Endothelial cell of umbilical vein (primary cell): Measurements from ENCODE around the gene ADCY2. TPM values are rescaled to one million over a fixed set of nuclear protein-coding genes. Genes with fewer than 3 reads are reported as not detected.

Experiments
- BruUV-seq: library from RNA; stranded (reverse); fragments of 400-500 nt; replicated peaks from 2 replicates; lab custom pipeline; 2021; lab: Mats Ljungman, UMichigan
- CTCF ChIA-PET: fragments of 300-600, 350-600 bp; sonication (Branson Sonifier 250); formaldehyde crosslinking; loops from one replicate; lab custom pipeline; 2021; ENCODE audit warnings: antibody characterized with exemption, inconsistent platforms; lab: Charles Lee
- POLR2A ChIA-PET: fragments of 300-600, 350-600 bp; sonication (Branson Sonifier 250); formaldehyde crosslinking; loops from one replicate; lab custom pipeline; 2021; ENCODE audit warnings: antibody characterized with exemption, inconsistent platforms; lab: Charles Lee
- DNase-seq: peaks from one replicate; pipeline ENCODE4 v3.0.0-alpha.2; 2011; ENCODE audit warnings: low read depth, low spot score
- FAIRE-seq: peaks from 2 replicates; lab custom pipeline; 2011; peaks lifted over from hg19 to GRCh38; lab: Jason Lieb, UNC
- H2AFZ ChIP-seq: 2 replicates; pipeline ENCODE4 v1.6.0; 2012; ENCODE audit warnings: low read depth, low read length, control low read depth, inconsistent platforms
- H3K27ac ChIP-seq: 2 replicates; pipeline ENCODE4 v1.5.1; 2011; ENCODE audit warnings: low read depth, mild to moderate bottlenecking, control low read depth, low read length, moderate library complexity; ENCODE audit not compliant: insufficient read depth
- H3K27me3 ChIP-seq, 2 experiments: 2 replicates each; pipeline versions ENCODE4 v1.6.0 to v1.6.1; 2011; ENCODE audit warnings: low read length in 2 of 2, mixed read lengths in 1 of 2; ENCODE audit not compliant: control insufficient read depth in 2 of 2, insufficient read depth in 2 of 2
- H3K36me3 ChIP-seq, 2 experiments: 2 replicates in 1 of 2; 3 replicates in 1 of 2; pipeline ENCODE4 v1.5.1; 2011; ENCODE audit warnings: low read length in 2 of 2, mild to moderate bottlenecking in 1 of 2, moderate library complexity in 1 of 2; ENCODE audit not compliant: control insufficient read depth in 2 of 2, insufficient read depth in 2 of 2; ENCODE audit errors: extremely low read depth in 1 of 2
- H3K4me1 ChIP-seq: 3 replicates; pipeline ENCODE4 v1.5.1; 2011; ENCODE audit warnings: mild to moderate bottlenecking, low read length; ENCODE audit not compliant: control insufficient read depth, insufficient read depth; ENCODE audit errors: extremely low read depth
- H3K4me2 ChIP-seq: 2 replicates; pipeline ENCODE4 v1.6.1; 2011; ENCODE audit warnings: low read length, control low read depth, mixed read lengths; ENCODE audit not compliant: insufficient read depth
- H3K4me3 ChIP-seq, 3 experiments: fragments of 200-600 bp in 1 of 3; sonication (generic), shearing (Covaris generic) in 1 of 3; replicated peaks in 1 of 3; 2 replicates each; pipeline ENCODE4 v1.5.1; 2011 to 2016; ENCODE audit warnings: control low read depth in 3 of 3, low read length in 3 of 3, mild to moderate bottlenecking in 2 of 3, inconsistent platforms in 1 of 3, low read depth in 1 of 3, moderate library complexity in 1 of 3; ENCODE audit not compliant: insufficient read depth in 1 of 3
- H3K79me2 ChIP-seq: 2 replicates; pipeline ENCODE4 v1.6.0; 2012; ENCODE audit warnings: low read length, inconsistent platforms; ENCODE audit not compliant: control insufficient read depth, insufficient read depth
- H3K9ac ChIP-seq: replicated peaks from 2 replicates; pipeline ENCODE3; 2011; ENCODE audit warnings: low read length, control low read depth; ENCODE audit not compliant: insufficient read depth; ENCODE audit errors: extremely low read depth
- H3K9me1 ChIP-seq: replicated peaks from 3 replicates; pipeline ENCODE4 v1.6.0; 2011; ENCODE audit warnings: mild to moderate bottlenecking, low read length; ENCODE audit not compliant: control insufficient read depth, insufficient read depth; ENCODE audit errors: extremely low read depth
- H3K9me3 ChIP-seq: replicated peaks from 2 replicates; pipeline ENCODE4 v1.5.1; 2012; ENCODE audit warnings: low read length, inconsistent platforms; ENCODE audit not compliant: control insufficient read depth, insufficient read depth
- H4K20me1 ChIP-seq: replicated peaks from 2 replicates; pipeline ENCODE3; 2011; ENCODE audit warnings: mild to moderate bottlenecking, low read length; ENCODE audit not compliant: control insufficient read depth, insufficient read depth; ENCODE audit errors: extremely low read depth
- CTCF ChIP-seq, 2 donors: IDR thresholded peaks; 1 replicate in 1 of 2; 2 replicates in 1 of 2; pipeline ENCODE4 v1.5.1; 2011; ENCODE audit warnings: low read length in 2 of 2, mild to moderate bottlenecking in 2 of 2, moderate library complexity in 2 of 2, control low read depth in 1 of 2, inconsistent platforms in 1 of 2, low read depth in 1 of 2; ENCODE audit not compliant: insufficient read depth in 1 of 2; ENCODE audit errors: extremely low read depth in 1 of 2
- EZH2 ChIP-seq: IDR thresholded peaks from 2 replicates; pipeline ENCODE4 v1.6.1; 2012; ENCODE audit warnings: borderline replicate concordance, low read depth, mild to moderate bottlenecking, moderate library complexity, low read length, inconsistent platforms; ENCODE audit not compliant: severe bottlenecking
- FOS ChIP-seq: IDR thresholded peaks from 2 replicates; pipeline ENCODE4 v1.6.1; 2011; ENCODE audit warnings: mild to moderate bottlenecking, low read length, moderate library complexity, borderline replicate concordance; ENCODE audit not compliant: insufficient read depth
- GATA2 ChIP-seq: IDR thresholded peaks from 2 replicates; pipeline ENCODE4 v1.7.0; 2011; ENCODE audit warnings: low read depth, mild to moderate bottlenecking, moderate library complexity, mixed read lengths, low read length; ENCODE audit not compliant: insufficient read length, insufficient read depth
- JUN ChIP-seq: IDR thresholded peaks from 2 replicates; pipeline ENCODE4 v1.6.1; 2011; ENCODE audit warnings: borderline replicate concordance, low read depth; ENCODE audit not compliant: insufficient read length, insufficient read depth
- MAX ChIP-seq: IDR thresholded peaks from 2 replicates; pipeline ENCODE4 v1.6.1; 2011; ENCODE audit not compliant: insufficient read depth, insufficient read length
- MYC ChIP-seq: IDR thresholded peaks from one replicate; pipeline ENCODE4 v1.6.1; 2011; ENCODE audit warnings: mild to moderate bottlenecking, low read depth, low read length
- POLR2A ChIP-seq: IDR thresholded peaks from 2 replicates; pipeline ENCODE4 v1.6.1; 2012; ENCODE audit warnings: low read depth, mild to moderate bottlenecking, control low read depth, low read length
- POLR2AphosphoS5 ChIP-seq: IDR thresholded peaks from 2 replicates; pipeline ENCODE4 v1.6.1; 2012; ENCODE audit warnings: low read depth, mild to moderate bottlenecking, control low read depth, low read length, moderate library complexity; ENCODE audit not compliant: insufficient read depth
- dilution Hi-C: fragments of 300-500 bp; cut with MboI; formaldehyde crosslinking; loops from one replicate; pipeline ENCODE4 v1.15.0; 2019; ENCODE audit warnings: low sequenced_read_pairs; ENCODE audit not compliant: extremely low pct_ligation_motif_present
- intact Hi-C: fragments of 100-400 bp; cut with micrococcal nuclease; formaldehyde crosslinking; loops from one replicate; pipeline ENCODE4 v1.10.0; 2022
- polyA plus RNA-seq, 4 experiments: library from polyadenylated mRNA; depleted of rRNA in 3 of 4; stranded (reverse) in 3 of 4; unstranded in 1 of 4; fragments of >200 nt; gene quantifications; 2 replicates each; pipeline versions ENCODE4 v1.2.1 to v1.2.3, GENCODE V29; 2011 to 2012; ENCODE audit warnings: missing spikeins in 1 of 4
- total RNA-seq: library from RNA; stranded (reverse); gene quantifications from 2 replicates; pipeline ENCODE4 v1.2.3, GENCODE V29; 2021

The ADCY2 gene
- total and polyA plus RNA-seq, 2 donors (not counting 3 experiments of a cell fraction or from before 2014, with no cell fraction given): under 0.01 TPM; not detected in 1

GRCh38 chr5:7781899-7782298 lies 386.0 kb downstream of the ADCY2 start:
- Histone ChIP-seq H3K9me3 (no peaks in the 10 kb centered on the region), H3K4me2 (no peak overlapping the region), H3K9me1 (no peaks in the 10 kb centered on the region), H3K36me3 (no peaks in the 10 kb centered on the region), H4K20me1 (no peaks in the 10 kb centered on the region), H2AFZ (no peak overlapping the region), H3K27me3 (no peaks in the 10 kb centered on the region), H3K4me3 (no peak overlapping the region), H3K4me1 (no peaks in the 10 kb centered on the region), H3K27ac (no peak overlapping the region), H3K79me2 (no peaks in the 10 kb centered on the region), H3K9ac (no peak overlapping the region)
- TF ChIP-seq CTCF (IDR thresholded peaks at IDR 0.05; ENCODE audit: extremely low read depth in 1 of 2, insufficient read depth in 1 of 2, low read depth in 1 of 2, low read length in 2 of 2) (no peak), JUN (no peak), GATA2 (no peak), POLR2A (no peak), EZH2 (no peak), POLR2AphosphoS5 (no peak), FOS (no peak), MAX (no peak), MYC (no peak)
- intact Hi-C loops: no loop called here
- POLR2A ChIA-PET: no interaction called here
- no peak for DNase-seq
- CTCF ChIA-PET: no interaction called here
- no peak for FAIRE-seq
- dilution Hi-C loops: no loop called here
- BruUV-seq: no TSS peak
